GM19043 (cell line): ENCODE measurements around the gene TCF12.

Source experiments
- ATAC-seq: cut with Tn5 transposase; IDR thresholded peaks from one replicate; pipeline ENCODE4 v1.9.1; 2021; ENCODE audit warnings: low read depth; ENCODE audit not compliant: unreplicated experiment

TCF12 gene

DNA sequence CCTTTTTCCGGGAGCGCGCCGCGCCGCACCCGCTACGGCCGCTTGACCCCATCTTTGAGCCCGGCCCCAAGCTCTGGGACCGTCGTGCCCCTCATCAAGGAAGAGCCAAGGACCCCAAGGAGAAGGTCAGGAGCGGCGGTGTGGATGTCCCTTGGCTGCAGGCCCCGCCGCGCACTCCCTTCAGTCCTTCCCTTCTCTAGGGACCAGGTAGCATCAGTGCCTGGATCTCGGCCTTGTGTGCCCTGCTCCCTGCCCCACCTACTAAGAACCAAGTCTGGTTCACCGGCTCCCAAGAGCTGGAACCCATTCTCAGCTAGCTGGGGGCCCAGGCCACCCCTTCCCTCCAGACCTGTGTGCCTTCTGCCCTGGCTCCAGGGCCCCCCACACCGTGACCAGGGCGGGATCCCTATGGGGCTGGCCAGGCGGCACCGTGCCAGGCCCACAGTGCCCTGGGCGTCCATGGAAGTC is 388.5 kb downstream of the TCF12 start:
- ATAC-seq: no peak

DNA sequence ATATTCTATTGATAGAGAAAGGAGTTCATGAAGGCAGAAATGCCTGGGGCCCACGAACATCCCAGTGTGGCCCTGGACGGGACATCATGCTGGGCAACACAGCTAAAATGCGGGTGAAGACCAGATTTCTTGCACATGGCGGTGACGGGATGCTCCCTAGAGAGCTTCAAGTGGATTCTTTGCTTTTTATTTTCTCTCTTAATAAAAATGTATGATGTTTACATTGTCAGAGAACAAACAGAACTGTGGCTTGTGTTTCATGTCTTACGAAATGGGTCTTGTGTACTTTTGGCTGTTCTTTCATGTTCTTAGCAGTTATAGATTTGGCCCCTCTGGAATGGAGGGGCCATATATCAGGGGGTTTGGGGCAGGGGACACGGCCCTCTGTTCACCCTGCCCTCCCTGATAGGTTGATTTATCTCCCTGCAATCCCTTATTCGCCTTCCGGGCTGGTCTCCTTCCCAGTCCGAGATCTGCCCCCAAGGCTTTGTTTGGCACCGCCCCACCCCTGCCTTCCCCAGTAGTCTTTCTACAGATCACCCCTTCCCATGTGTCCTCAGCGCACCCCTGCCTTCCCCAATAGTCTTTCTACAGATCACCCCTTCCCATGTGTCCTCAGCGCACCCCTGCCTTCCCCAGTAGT is 389.2 kb downstream of the TCF12 start:
- no peak for ATAC-seq

DNA sequence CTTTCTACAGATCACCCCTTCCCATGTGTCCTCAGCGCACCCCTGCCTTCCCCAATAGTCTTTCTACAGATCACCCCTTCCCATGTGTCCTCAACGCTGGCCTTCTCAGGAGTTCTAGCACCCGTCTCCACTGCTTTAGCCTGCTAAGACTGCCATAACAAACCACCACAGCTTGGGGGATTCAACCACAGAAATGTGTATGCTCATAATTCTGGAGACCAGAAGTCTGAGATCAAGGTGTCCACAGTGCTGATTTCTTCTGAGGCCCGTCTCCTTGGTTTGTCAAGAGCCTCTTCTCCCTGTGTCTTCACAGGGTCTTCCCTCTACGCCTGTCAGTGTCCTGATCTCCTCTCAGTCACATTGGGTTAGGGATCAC is 389.7 kb downstream of the TCF12 start:
- no peak for ATAC-seq

DNA sequence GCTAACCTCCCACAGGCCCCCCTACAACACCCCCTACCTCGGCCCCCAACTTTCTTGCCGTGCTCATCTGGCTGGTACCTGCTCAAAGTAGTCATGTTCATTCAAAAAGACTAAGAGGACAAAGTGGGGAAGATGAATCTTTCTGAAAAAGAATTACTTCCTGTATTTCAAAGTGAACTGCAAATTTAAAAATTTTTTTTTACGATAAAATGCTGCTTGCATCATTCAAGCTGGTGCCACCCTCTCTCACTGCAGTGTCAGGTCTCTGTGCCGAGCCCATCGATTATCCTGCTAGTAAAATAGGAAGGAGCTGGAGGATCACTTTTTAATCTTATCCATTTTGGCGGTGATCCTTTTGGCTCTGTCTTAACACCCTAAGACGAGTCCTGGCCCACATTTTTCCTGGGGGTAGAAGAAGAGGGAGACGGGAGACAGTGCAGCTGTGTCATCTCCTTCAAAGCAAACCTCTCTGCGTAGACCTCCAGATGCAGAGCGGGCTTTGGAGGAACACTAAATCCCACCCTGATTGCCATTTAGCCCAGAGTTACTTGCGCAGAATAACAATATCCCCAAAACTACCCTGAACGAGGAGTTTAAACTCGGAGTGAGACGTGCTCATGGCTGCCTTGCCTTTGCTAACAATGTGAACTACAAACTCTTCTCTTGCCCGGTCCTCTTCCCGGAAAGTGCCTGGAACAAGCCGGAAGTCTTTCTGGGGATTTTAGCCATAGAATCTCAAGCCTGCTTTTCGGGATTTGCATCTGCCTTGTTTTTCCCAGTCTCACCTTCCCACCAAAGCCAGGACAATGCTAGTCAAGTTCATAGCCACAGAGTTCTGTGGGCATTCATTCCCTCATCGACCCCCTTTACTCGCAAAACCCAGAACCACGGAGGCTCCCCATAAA is 391.7 kb downstream of the TCF12 start:
- ATAC-seq: no peak

DNA sequence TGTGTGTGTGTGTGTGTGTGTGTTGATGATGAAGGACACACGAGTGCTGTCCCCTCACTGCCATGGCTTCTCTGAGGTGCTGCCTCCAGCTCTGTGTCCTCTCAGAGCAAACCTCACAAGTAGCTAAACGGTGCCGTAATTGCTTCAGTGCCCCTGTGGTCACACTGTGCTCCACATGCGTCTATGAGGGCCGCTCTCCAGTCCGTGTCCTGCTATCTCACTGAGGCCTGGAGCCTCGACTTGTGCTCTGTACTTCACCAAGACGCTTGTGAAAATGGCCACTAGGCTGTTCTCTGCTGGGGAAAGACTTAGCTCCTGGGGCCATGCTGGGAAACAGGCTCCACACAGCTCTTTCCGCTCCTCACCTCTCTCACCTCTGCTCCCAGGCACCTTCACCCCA is 392.4 kb downstream of the TCF12 start:
- no peak for ATAC-seq

DNA sequence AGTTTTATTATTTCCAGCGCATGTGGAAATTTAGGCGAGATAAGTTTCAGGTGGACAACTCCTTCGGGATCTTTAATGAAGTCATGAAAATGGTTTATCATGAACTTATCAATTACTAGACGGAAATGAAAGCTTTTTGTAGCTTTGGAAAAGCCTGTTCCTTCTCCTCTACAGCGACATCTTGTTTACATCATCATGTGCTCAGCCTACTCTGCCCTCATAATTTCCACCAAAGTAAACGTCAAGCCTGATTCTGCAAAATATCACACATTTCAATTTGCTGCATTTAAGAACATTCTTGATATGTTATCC is 393.5 kb downstream of the TCF12 start:
- no peak for ATAC-seq

DNA sequence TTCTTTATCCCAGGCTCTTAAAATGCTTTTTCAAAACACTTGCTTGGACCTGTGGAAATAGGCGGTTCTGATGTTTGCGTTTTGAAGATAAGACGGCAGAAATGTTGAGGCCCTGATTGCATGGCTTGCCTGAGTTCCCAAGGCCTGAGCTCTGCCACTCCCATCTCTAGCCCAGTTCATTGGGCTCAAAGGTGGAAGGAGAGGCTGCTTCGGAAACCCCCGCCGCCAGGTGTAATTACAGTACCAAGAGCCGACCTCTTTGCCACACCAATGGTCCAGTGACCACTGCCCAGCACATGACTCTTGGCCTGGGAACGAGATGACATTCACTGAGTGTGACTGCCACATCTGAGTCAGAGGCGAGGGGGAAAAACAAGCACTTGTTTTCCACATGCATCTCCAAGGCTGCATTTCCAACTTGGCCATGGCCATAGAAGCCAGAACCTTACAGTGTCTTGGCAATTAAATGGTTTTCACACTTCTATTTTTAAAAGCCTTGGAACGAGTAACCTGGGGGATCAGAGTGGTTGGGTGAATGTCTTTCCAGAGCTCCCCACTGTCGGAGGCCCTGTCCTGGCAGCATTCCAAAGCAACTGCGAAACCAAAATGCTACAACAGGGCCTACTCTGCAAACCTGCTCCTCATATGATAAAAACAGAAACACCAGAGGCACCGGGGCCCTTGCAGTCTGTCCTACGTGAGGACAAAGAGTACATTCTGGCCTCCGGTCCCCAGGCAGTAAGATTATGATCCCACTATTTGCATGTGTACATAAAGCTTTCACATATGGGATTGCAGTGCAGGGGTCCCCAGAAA is 394.1 kb downstream of the TCF12 start:
- no peak for ATAC-seq

DNA sequence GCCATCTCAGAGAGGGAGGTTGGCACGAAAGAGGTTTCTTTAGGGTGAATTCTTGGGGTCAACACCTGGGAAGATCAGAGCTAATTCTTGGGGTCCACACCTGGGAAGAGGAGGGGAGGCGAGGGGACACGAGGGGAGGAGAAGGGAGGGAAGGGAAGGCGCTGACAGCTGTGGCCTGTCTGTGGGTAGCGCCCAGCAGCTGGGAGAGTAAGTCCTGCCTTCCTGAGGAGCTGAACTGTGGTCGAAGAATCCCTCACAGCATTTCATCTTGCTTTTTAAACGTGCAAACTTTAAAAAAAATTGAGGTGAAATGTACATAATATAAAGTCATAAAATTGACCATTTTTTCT is 394.7 kb downstream of the TCF12 start:
- ATAC-seq: no peak

DNA sequence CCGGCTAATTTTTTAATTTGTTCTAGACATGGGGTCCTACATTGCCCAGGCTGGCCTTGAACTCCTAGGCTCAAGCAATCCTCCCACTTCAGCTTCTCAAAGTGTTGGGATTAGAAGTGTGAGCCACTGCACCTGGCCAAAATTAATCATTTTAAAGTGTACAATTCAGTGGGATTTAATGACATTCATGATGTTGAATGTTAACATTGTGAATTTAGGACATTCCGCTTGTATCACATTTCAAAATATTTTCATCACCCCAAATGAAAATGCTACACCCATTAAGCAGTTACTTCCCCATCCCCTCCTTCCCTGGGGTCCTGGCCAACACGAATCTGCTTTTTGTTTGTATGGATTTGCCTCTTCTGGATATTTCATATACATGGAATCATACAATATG is 395.8 kb downstream of the TCF12 start:
- no peak for ATAC-seq

DNA sequence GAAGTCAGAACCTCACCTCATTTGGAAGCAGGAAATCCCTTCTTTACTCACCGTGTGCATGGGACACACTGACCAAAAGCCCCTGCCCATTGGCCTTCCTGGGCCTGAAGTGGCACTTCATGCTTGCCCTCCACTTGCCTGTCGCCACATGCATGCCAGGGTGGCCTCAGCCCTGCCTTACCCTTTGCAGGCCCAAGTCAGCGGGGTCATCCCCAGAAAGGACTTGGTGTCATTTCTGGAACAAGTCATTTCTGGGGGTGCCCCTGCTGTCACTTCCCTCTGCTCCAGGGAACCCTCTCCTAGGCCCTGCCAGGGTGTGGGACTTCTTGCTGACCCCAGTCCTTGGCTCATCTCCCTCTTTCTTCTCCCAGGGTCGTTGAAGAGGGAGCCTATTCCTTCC is 398.0 kb downstream of the TCF12 start:
- no peak for ATAC-seq

DNA sequence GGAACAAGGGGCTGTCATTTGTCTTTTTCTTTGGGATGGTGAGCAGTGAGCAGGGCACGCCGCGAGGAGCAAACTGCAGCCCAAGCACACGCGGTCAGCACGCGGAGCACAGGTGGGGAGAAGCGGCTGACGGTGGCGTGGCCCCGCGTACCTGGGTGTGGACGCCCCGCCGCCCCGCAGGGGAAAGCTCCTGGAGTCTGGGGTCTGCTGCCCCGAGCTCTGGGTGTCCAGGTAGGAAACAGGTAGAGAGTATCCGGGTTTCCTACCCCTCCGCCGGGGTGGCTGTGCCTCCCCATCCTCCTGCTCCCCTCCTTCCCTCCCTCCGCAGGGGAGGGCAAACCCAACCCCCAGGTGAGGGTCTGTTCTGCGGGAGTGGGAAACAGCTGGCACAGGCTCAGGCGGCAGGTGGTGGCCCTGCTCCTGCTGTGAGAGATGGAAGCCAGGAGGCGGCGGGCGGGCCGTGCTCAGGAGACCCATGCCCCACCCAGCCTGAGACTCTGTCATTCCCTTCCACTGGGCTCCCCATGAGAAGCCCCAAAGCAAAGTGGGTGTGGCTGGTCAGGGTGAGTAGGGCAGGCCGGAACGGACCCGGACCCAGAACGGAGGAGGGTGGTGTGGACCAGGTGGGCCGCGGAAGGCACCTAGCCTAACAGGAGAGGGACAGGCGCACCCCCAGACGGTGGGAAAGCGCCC is 400.9 kb downstream of the TCF12 start:
- no peak for ATAC-seq

DNA sequence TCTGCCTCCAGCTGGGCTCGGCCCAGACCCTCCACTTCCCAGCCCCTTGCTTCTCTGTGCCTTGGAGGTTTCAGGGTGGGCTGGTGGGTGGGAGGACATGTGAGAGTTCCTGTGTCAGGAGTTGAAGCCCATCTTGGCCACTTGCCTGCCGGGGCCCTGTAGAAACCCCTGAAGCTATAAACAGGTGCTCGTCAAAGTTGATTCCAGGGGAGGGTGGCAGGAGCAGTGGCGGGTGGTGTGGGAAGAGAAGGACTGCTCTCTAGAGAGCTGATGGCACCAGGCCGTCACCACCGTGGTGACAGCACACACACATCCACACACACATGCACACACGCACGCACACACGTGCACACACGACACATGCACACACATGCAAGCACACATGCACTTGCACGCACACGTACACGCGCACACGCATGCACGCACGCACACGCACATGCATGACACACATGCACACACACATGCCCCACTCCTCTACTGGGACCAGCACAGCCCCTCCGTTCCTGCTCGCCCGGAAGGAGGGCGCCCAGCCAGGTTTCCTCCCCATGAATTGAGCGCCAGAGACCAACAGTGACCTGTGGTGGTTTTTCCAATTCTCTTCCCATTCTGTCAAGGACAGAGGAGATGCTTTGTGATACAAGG is 401.6 kb downstream of the TCF12 start:
- no peak for ATAC-seq

DNA sequence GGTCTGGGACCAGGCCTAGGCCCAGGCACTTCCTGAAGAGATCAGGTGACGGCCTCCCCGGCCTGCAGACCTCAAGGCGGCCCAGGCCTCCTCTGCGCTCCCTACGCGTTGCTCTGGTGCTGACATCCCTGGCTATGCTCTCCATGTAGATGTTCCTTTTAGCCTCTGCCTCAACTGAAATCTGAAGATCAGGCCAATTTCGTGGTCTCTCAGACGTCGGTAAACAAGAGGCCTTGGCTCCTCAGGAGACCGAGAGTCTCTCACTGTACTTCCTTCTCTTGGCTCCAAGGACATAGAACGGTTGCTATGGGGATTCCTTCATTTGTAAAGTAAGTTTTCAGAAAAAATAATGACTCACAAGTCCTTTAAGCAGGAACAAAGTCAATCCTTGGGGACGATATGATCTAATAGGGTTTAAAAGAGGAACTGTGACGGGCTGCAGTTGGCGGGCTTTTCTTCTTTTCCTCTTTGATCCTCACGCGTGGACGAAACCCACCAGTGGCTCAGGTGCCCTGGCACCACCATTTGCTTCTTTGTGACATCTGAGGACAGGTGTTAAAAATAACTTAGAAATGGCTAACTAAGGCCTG is 402.3 kb downstream of the TCF12 start:
- no peak for ATAC-seq

DNA sequence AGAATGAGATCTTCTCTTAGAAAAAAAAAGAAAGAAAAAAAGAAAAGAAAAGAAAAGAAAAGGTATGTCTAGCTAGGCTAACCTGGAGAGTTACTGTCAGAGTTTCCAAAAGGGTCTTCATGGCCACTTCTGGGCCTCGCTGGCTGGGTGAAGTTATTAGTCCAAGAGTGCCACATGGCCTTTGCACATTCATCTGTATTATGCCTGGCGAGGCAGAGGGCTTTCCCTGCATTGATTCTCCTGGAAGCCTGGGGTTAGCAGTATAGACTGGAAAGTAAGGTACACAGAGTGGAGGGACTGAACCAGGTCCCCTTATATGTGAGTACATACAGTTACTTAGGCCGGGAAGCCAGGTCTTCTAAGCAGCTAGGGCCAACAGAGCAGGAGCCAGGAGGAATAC is 403.0 kb downstream of the TCF12 start:
- no peak for ATAC-seq

DNA sequence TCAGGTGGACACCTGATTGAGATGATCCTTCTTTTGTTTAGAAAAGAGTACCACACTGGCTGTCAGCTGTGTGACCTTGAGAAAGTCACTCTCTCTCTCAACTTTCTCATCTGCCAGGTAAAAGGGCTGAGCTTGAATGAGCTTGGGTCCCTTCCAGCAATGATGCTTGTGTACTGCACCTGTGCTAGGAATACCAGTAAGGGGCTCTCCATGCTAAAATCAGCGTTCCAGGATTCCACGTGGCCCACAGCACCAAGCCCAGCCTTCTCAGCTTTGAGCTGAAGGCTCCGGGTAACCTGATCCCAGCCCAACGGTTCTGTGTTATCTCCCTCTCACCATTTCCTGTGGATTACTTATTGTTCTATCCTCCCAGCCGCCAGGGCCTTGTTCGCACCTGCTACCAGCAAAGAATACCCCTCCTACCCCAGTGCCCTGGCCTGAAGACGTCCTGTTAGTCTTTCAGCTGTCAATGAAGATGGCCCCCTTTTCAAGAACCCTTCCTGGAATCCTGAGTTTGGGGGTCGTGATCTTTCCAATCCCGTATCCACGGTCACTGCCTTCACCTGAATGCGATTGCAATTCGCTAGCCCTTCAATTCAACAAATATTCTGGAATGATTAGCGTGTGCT is 403.6 kb downstream of the TCF12 start:
- no peak for ATAC-seq

DNA sequence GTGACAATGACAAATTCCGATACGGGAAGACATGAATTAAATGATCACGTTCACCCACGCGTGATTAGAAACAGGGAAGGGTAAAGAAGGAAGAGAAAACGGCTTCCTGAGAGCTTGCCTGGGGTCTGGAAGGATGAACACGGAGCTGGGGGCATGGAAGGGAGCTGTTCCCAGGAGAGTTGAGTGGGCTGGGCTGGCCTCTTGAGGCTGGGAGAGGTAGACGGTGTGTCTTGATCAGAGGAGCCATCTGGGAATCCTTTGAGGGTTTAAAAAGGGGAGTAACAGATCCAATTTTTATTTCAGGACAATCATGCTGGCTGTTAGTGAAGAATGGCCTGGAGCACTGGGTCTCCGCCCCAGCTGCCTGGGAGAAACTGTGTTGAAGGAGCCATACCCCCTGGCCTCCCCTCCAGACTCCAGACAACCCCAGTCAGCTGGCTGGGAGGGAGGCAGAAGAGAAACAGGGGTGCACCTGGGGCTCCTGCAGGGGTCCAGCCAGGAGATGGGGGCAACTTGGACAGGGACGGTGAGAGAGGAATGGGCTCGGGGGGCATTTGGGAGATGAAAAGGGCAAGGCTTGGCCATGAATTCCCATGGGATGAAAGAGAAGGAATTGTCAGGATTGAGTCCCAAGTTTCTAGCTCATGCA is 404.3 kb downstream of the TCF12 start:
- no peak for ATAC-seq

DNA sequence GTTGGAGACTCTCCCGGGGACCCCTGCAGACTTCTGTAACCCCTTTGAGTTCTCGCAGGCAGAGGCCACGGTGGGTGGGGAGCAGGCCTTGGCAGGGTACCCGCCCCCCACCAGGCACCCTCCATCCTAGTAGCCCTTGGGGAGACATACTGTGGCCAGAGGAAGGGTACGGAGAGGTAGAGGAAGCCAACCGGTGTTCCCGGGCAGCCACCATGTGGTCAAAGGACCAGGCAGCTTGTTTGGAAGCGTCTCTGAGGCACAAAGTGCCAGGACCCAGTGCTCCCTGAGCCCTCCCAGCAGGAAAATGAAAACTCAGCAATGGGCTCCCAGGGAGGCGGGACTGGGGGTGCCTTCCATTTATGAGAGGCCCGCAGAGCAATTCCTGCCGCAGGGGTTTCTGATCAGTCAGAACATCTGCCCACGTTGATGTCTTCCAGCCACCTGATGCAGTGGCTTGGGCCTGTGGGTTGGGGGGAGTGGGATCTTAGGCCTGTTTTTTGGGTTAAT is 404.9 kb downstream of the TCF12 start:
- ATAC-seq: no peak

DNA sequence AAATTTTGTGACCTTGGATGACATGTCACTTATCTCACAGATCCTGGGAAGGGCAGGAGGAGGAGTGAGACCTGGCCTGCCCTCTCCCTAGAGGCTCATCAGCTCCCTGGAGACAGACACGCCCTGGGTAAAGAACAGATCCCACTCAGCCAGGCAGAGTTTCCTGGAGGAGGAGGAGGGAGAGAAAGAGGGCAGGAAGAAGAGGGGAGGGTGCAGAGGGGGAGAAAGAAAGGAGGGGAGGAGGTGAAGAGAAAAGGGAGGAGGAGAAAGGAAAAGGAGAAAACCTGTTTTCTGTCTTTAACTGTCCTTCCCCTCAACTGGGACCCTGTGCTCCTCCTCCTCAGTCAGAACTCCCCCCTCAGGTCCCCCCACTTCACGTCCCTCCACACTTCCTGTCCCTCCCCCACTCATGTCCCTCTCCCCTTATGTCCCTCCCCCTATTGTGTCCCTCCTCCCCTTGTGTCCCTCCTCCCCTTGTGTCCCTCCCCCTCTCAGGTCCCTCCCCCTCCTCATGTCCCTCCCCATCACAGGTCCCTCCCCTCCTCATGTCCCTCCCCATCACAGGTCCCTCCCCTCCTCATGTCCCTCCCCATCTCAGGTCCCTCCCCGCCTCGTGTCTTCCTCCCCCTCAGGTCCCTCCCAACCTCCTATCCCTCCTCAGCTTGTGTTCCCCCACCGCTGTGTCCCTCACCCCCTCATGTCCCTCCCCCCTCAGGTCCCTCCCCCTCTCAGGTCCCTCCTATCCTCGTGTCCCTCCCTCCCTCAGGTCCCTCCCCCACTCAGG is 405.6 kb downstream of the TCF12 start:
- no peak for ATAC-seq
